NT2/D1 (cell line): ENCODE data around the gene MYZAP.

Source experiments
- DNase-seq: peaks from one replicate; pipeline ENCODE4 v3.0.0-alpha.2; 2011; ENCODE audit warnings: low read depth, low spot score
- H3K27me3 ChIP-seq: 2 replicates; pipeline ENCODE4 v1.6.0; 2011; ENCODE audit warnings: mild to moderate bottlenecking; ENCODE audit not compliant: insufficient read length, insufficient read depth
- H3K36me3 ChIP-seq: 2 replicates; pipeline ENCODE4 v1.6.1; 2011; ENCODE audit warnings: mild to moderate bottlenecking, low read length, mixed read lengths; ENCODE audit not compliant: insufficient read depth, insufficient read length
- H3K4me1 ChIP-seq: 2 replicates; pipeline ENCODE4 v1.5.1; 2011; ENCODE audit not compliant: insufficient read depth, insufficient read length
- H3K4me3 ChIP-seq: 2 replicates; pipeline ENCODE4 v1.5.1; 2011; ENCODE audit warnings: low read depth; ENCODE audit not compliant: insufficient read length
- H3K9ac ChIP-seq: 2 replicates; pipeline ENCODE4 v1.6.0; 2011; ENCODE audit warnings: low read depth; ENCODE audit not compliant: insufficient read length
- H3K9me3 ChIP-seq: 2 replicates; pipeline ENCODE4 v1.5.1; 2011; ENCODE audit warnings: mild to moderate bottlenecking, low read length; ENCODE audit not compliant: insufficient read depth
- SUZ12 ChIP-seq: IDR thresholded peaks from 2 replicates; pipeline ENCODE4 v1.6.1; 2011; ENCODE audit not compliant: insufficient read length, insufficient read depth; ENCODE audit errors: extremely low read depth
- YY1 ChIP-seq: IDR thresholded peaks from 2 replicates; pipeline ENCODE4 v1.6.1; 2011; ENCODE audit not compliant: insufficient read length, insufficient read depth
- ZNF274 ChIP-seq: IDR thresholded peaks from 2 replicates; pipeline ENCODE4 v1.6.1; 2011; ENCODE audit warnings: mild to moderate bottlenecking, low read depth, low read length

Gene MYZAP

DNA sequence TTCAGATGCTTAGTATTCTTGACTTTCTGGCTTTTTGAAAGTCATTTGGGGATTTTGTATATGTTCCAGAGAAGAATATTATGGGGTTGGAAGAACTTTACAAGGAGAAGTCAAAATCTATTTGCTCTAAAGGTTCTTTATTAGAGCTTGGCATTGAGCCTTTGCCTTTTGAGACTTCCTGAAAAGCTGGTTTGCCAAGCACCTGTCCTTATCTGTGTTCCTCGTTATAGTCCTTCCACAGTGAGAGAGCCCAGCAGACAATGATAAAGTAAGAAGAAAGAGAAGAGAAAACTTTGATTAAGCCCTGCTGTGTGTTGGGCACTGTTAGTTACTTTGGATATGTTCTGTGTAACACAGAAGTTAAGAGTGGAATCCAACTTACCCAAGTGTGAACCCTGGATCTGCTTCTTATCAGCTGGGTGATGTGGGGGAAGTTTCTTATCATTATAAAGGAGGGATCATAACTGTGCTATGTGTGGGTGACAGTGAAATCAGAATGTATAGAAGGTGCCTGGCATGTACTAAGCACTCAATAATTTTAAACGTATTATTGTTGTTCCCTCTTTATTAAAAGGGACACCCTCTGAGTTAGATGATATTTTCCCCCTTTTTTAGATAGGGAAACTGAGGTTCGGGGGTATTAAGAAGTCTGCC, 70.5 kb downstream of the MYZAP start:
- Histone ChIP-seq H3K4me3 (no peak overlapping the region), H3K27me3 (no peaks in the 10 kb centered on the region), H3K9me3 (no peaks in the 10 kb centered on the region), H3K4me1 (no peaks in the 10 kb centered on the region), H3K36me3 (no peaks in the 10 kb centered on the region), H3K9ac (no peak overlapping the region)
- TF ChIP-seq ZNF274 (no peak), SUZ12 (no peak), YY1 (no peak)
- DNase-seq = no peak

DNA sequence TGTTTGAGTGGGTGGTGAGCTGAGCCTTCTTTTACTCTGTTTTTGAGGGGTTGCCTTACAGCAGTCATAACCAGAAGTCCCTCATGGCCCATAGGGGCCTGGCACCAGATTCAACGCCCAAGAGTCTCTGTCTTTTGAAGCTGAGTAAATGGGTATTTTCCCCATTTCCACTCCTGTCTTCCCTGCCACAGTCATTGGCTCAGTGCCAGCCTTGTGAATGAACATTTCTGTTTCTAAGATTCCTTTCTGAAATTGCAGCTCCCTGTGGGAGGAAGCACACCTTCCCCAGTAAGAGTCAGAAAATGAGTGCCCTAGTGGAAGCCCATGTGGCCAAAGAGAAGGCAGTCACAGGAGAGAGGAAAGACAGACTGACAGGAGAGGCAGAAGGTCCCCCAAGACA, 71.1 kb downstream of the MYZAP start:
- TF ChIP-seq SUZ12 = no peak
- TF ChIP-seq YY1 = no peak
- TF ChIP-seq ZNF274 = no peak
- no peaks in the 10 kb centered on the region for H3K4me1 ChIP-seq
- no peak for DNase-seq
- H3K9me3 ChIP-seq = no peaks in the 10 kb centered on the region
- H3K9ac ChIP-seq = no peak overlapping the region
- H3K36me3 ChIP-seq = no peaks in the 10 kb centered on the region
- H3K4me3 ChIP-seq = no peak overlapping the region
- no peaks in the 10 kb centered on the region for H3K27me3 ChIP-seq

- Histone ChIP-seq H3K9ac (no peak overlapping the region), H3K27me3 (no peaks in the 10 kb centered on the region)
- TF ChIP-seq YY1 = no peak
- no peak for TF ChIP-seq SUZ12
- TF ChIP-seq ZNF274 = no peak
These were observed 71.6 kb downstream of the MYZAP start for GRCh38 chr15:57663262-57663661.

GRCh38 chr15:57665194-57665593, 73.5 kb downstream of the MYZAP start:
- no peaks in the 10 kb centered on the region for H3K36me3 ChIP-seq
- no peaks in the 10 kb centered on the region for H3K4me1 ChIP-seq
- H3K9me3 ChIP-seq = no peaks in the 10 kb centered on the region
- no peak overlapping the region for H3K4me3 ChIP-seq
- no peak overlapping the region for H3K9ac ChIP-seq
- DNase-seq = no peak
- no peaks in the 10 kb centered on the region for H3K27me3 ChIP-seq
- TF ChIP-seq ZNF274 (no peak), SUZ12 (no peak), YY1 (no peak)

More at GRCh38 chr15:57663262-57663661, 71.6 kb downstream of the MYZAP start:
- no peaks in the 10 kb centered on the region for H3K4me1 ChIP-seq
- DNase-seq = no peak
- no peaks in the 10 kb centered on the region for H3K36me3 ChIP-seq
- H3K9me3 ChIP-seq = no peaks in the 10 kb centered on the region
- no peak overlapping the region for H3K4me3 ChIP-seq

- Histone ChIP-seq H3K36me3 (no peaks in the 10 kb centered on the region), H3K9me3 (no peaks in the 10 kb centered on the region), H3K9ac (no peak overlapping the region), H3K27me3 (no peaks in the 10 kb centered on the region), H3K4me1 (no peaks in the 10 kb centered on the region), H3K4me3 (no peak overlapping the region)
- TF ChIP-seq YY1 (no peak), ZNF274 (no peak)
- DNase-seq = no peak
These were observed 74.2 kb downstream of the MYZAP start for GRCh38 chr15:57665939-57666338.

DNA sequence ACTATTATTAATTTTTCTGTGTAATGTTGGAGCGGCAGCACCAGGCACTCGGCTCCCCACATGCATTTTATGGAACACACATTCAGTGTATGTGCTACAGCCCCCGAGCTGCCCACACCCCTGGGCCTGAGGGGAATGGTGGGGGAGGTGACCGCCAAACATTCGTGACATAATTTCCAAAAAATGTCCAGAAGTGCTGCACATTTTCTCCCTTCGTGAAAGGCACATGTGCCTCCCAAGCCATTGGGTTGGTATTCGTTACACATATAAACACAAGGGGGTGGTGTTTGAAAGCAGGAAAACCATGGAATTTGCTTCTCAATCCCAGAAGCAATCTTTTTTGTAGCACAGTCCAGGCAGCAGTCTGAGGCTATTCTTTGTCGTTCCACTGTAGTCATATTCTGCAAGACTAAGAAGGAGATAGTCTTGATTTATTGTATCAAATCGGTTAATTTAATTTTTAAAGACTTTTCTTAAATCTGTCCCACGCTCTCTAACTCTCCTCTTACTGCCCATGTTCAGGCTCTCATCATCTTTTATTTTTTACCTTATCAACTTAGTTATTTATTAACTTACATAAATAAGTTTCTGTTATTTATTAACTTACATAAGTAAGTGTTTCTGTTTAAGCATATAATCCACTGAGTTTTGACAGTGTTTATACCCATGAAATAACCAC, 75.6 kb downstream of the MYZAP start:
- Histone ChIP-seq H3K36me3 (no peaks in the 10 kb centered on the region), H3K4me3 (no peak overlapping the region), H3K27me3 (no peaks in the 10 kb centered on the region), H3K9me3 (no peaks in the 10 kb centered on the region), H3K9ac (no peak overlapping the region), H3K4me1 (no peaks in the 10 kb centered on the region)
- TF ChIP-seq SUZ12 = no peak
- no peak for TF ChIP-seq YY1
- no peak for TF ChIP-seq ZNF274
- peak; percentile 3 for DNase-seq

GRCh38 chr15:57668016-57668415, 76.3 kb downstream of the MYZAP start:
- no peaks in the 10 kb centered on the region for H3K36me3 ChIP-seq
- H3K4me3 ChIP-seq = no peak overlapping the region
- no peak overlapping the region for H3K9ac ChIP-seq
- no peaks in the 10 kb centered on the region for H3K4me1 ChIP-seq
- no peak for DNase-seq
- TF ChIP-seq ZNF274 (no peak), YY1 (no peak), SUZ12 (no peak)
- H3K9me3 ChIP-seq = no peaks in the 10 kb centered on the region
- no peaks in the 10 kb centered on the region for H3K27me3 ChIP-seq
